Subcutaneous abdominal adipose tissue (tissue), 5 donors: Measurements from ENCODE around the gene TMEM11.

Experiments used
- H3K27ac ChIP-seq: one replicate; pipeline ENCODE4 v1.7.0; 2013; ENCODE audit warnings: low read depth, mild to moderate bottlenecking, inconsistent platforms, low read length, moderate library complexity
- H3K27me3 ChIP-seq, 5 donors: one replicate each; pipeline ENCODE4 v1.7.0; 2013; ENCODE audit warnings: low read length in 5 of 5, inconsistent platforms in 1 of 5; ENCODE audit not compliant: control insufficient read depth in 5 of 5, insufficient read depth in 4 of 5
- H3K36me3 ChIP-seq, 5 donors: one replicate each; pipeline ENCODE4 v1.7.0; 2013; ENCODE audit warnings: low read length in 5 of 5; ENCODE audit not compliant: control insufficient read depth in 5 of 5, insufficient read depth in 5 of 5
- H3K4me1 ChIP-seq, 5 donors: one replicate each; pipeline ENCODE4 v1.7.0; 2013; ENCODE audit warnings: low read length in 5 of 5, mild to moderate bottlenecking in 3 of 5, moderate library complexity in 1 of 5; ENCODE audit not compliant: control insufficient read depth in 5 of 5, insufficient read depth in 5 of 5
- H3K4me3 ChIP-seq, 5 donors: one replicate each; pipeline ENCODE4 v1.7.0; 2013; ENCODE audit warnings: low read length in 5 of 5, low read depth in 1 of 5
- H3K9ac ChIP-seq, 5 donors: one replicate each; pipeline ENCODE4 v1.7.0; 2013; ENCODE audit warnings: low read length in 5 of 5, mild to moderate bottlenecking in 4 of 5, moderate library complexity in 3 of 5
- H3K9me3 ChIP-seq, 5 donors: one replicate each; pipeline ENCODE4 v1.7.0; 2013; ENCODE audit warnings: low read length in 5 of 5; ENCODE audit not compliant: control insufficient read depth in 5 of 5
- donor health status: healthy.
- donor health status: healthy.
- donor health status: healthy.
- donor health status: healthy.
- donor health status: healthy.

TMEM11 gene

DNA sequence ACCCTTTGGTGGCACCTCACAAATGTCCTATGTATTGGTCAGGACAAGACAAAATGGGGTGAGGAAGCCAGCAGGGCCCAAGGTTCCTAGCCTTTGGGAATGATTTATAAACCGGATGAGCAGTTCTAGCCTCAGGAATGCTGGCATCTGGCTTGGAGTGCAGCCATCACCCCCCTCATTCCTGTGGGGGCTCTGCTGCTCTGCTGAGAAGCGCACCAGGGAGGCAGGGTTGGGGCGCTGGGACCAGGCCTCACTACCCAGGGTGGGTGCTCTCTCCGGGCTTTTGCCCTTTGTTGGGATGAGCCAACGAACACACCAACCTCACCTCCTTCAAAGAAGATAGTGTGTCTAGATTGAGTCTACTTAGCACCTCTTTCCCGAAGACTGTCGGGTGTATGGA is 39.2 kb downstream of the TMEM11 start:
- no peak overlapping the region for H3K4me3 ChIP-seq
- H3K9me3 ChIP-seq = no peaks in the 10 kb centered on the region
- H3K4me1 ChIP-seq = peaks cover 0 to 21% (median 20%) of the 10 kb centered on the region in 5 donors
- H3K36me3 ChIP-seq = peaks cover 3 to 49% (median 29%) of the 10 kb centered on the region in 5 donors
- no peaks in the 10 kb centered on the region for H3K27me3 ChIP-seq
- H3K27ac ChIP-seq = no peak overlapping the region
- no peak overlapping the region for H3K9ac ChIP-seq

DNA sequence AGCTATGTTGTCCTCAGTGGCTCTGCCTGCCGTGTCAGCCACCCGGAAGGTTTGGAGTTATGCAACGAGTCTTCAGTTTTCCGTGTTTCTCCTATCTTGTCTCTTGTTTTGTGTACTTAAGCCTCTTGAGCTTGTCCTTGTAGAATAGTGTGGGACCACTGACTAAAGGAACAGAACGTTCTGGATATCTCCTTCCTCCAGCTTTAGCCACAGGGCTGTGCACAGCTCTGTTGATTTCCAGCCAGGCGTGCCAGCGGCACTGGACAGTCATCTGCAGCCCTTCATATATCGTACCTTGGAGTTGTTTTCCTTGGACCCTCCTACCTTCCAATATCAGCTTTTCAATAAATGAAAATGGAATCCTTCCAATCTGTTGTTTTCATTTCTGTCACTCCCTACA is 39.8 kb downstream of the TMEM11 start:
- Histone ChIP-seq H3K27ac (no peak overlapping the region), H3K9me3 (no peaks in the 10 kb centered on the region), H3K4me1 (peaks cover 0 to 27% (median 21%) of the 10 kb centered on the region in 5 donors), H3K4me3 (no peak overlapping the region), H3K27me3 (no peaks in the 10 kb centered on the region), H3K9ac (no peak overlapping the region), H3K36me3 (peaks cover 3 to 49% (median 29%) of the 10 kb centered on the region in 5 donors)

DNA sequence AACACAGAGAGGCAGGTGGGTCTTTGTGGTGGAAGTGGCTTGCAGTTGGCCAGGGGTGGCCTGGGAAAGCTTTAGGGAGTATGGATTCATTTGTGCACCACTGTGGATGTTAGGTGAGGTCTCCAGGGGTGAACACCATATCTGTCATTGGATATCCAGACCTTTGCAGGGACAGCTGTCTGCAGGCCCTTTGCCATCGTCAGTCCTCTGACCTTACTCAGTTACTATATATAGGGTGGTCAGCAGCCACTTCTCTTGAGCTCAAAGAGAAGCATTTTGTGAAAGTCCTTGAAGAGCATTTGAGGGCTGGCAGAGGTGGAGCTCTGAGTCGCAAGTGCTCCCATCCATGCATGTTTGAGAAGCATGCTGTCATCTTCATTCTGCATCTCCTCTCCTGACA is 40.4 kb downstream of the TMEM11 start:
- Histone ChIP-seq H3K36me3 (peaks cover 3 to 49% (median 29%) of the 10 kb centered on the region in 5 donors), H3K27me3 (no peaks in the 10 kb centered on the region), H3K4me3 (no peak overlapping the region), H3K4me1 (peaks cover 0 to 33% (median 23%) of the 10 kb centered on the region in 5 donors), H3K27ac (no peak overlapping the region), H3K9ac (no peak overlapping the region), H3K9me3 (no peaks in the 10 kb centered on the region)

DNA sequence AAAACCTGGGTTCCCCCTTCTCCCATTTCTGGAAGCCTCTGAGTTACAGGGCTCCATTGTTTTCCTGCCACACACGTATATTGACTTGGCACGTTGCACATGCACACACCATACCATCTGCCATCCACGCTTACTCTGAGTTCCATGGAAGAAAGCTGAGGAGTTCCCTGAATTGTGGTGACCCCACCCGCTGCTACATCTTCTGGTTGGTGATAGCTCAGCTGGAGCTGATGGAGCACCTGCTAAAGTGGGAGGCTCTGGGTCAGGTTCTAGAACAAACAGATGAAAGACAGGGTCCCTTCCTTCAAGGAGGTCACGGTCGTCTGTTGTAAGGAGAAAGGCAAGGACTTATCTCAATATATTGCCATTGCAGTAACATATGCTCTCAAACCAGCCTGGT is 41.1 kb downstream of the TMEM11 start:
- Histone ChIP-seq H3K27ac (no peak overlapping the region), H3K4me1 (peaks cover 0 to 40% (median 29%) of the 10 kb centered on the region in 5 donors), H3K9ac (no peak overlapping the region)

DNA sequence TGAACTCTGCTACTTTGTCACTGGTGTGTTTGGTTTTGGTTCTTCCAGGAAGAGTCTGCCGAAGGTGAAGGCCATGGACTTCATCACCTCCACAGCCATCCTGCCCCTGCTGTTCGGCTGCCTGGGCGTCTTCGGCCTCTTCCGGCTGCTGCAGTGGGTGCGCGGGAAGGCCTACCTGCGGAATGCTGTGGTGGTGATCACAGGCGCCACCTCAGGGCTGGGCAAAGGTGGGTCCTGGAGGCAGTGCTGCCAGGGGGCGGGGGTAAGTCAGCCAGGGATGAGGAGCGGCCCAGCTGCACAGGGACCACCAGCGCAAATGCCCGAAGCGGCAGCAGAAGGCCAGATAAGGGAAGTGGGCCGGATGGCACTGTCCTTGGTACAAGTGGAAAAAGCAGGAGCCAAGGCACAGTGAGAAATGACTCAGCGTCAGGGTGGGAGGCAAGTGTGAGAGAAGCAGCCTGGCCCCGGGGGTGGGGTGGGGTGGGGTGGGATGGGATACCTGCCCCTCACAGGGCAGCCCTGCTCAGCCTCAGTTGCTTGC is 41.9 kb downstream of the TMEM11 start:
- Histone ChIP-seq H3K4me3 (no peak overlapping the region), H3K9ac (peak overlapping the region in 1 of 5 donors; percentile 48), H3K27me3 (no peaks in the 10 kb centered on the region), H3K4me1 (peaks cover 0 to 48% (median 37%) of the 10 kb centered on the region in 5 donors), H3K27ac (no peak overlapping the region), H3K36me3 (peaks cover 3 to 37% (median 25%) of the 10 kb centered on the region in 5 donors), H3K9me3 (no peaks in the 10 kb centered on the region)

More for the DNA sequence above, 41.1 kb downstream of the TMEM11 start:
- no peak overlapping the region for H3K4me3 ChIP-seq
- H3K27me3 ChIP-seq = no peaks in the 10 kb centered on the region
- peaks cover 3 to 43% (median 25%) of the 10 kb centered on the region in 5 donors for H3K36me3 ChIP-seq
- no peaks in the 10 kb centered on the region for H3K9me3 ChIP-seq

DNA sequence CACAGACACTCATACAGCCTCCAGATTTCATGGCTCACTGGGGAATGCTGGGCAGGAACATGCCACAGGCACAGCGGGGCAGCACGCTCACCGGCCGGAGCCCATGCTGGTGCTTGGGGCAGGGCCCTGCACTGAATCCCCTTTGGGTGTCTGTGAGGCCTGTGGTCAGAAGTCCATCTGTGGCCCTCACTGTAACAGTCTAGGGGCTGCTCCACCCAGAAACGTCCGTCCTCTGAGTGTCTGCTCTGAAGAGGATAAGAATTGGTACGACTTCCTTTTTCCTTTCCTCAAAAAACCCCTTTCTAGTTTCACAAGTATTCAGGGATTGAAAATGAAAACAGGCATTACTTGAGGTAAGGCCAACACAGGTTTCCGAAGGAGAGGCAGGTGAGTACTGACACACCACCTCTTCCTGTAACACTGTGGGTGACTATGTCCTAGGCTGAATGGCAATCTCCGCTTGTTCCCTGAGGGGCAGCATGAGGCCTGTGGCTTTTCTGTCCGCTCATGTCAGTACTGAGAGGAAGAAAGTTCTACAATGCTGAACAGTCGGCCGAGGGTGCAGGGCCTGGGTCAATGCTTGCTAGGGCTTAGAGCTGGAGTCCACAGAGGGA is 42.5 kb downstream of the TMEM11 start:
- no peaks in the 10 kb centered on the region for H3K27me3 ChIP-seq
- H3K36me3 ChIP-seq = peaks cover 3 to 37% (median 25%) of the 10 kb centered on the region in 5 donors
- H3K4me1 ChIP-seq = peaks cover 0 to 51% (median 43%) of the 10 kb centered on the region in 5 donors
- H3K27ac ChIP-seq = peak overlapping the region; percentile 34
- H3K4me3 ChIP-seq = no peak overlapping the region
- no peaks in the 10 kb centered on the region for H3K9me3 ChIP-seq
- H3K9ac ChIP-seq = peak overlapping the region in 2 of 5 donors; percentile 16 to 48

DNA sequence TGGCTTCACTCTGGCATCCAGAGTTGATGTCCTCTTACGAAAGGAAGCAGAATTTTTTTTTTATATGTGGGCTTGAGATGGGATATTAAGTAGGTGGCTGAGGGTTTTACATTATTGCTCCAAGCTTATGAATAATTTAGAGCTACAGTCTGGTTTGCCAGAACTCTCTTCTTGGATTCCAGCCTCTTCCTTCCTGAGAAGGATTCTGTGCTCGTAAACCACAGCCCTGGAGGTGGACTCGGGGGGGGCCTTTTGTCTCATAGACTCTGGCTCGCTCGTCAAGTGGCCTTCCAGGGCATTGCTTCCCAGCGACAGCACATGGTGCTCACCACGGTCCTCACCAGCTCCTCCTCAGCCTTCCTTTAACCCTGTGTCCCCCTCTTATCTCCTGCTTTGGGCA is 43.2 kb downstream of the TMEM11 start:
- H3K27ac ChIP-seq = peak overlapping the region; percentile 34
- H3K4me3 ChIP-seq = no peak overlapping the region
- H3K9me3 ChIP-seq = no peaks in the 10 kb centered on the region
- H3K4me1 ChIP-seq = peaks cover 0 to 57% (median 49%) of the 10 kb centered on the region in 5 donors
- H3K9ac ChIP-seq = peak overlapping the region in 2 of 5 donors; percentile 16 to 48
- H3K36me3 ChIP-seq = peaks cover 3 to 37% (median 25%) of the 10 kb centered on the region in 5 donors
- no peaks in the 10 kb centered on the region for H3K27me3 ChIP-seq

DNA sequence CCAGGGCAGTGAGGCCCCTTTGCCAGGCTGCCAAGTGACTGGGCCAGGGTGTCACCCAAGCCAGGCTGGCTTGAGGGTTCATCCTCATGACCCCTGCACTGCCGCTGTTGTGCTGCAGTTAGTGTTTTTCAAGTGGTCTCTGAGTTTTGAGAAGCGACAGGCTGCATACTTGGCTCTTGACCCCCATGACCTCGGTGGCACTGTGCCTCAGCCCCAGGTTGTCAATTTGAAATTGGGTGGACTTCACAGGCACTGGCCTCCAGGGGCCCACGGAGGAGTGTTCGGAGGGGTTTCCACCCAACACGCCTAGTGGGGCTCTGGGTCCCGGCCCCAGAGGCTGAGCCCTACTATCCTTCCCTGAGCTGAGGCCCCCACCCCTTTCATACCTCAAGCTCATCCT is 44.5 kb downstream of the TMEM11 start:
- Histone ChIP-seq H3K4me3 (no peak overlapping the region), H3K9ac (peak overlapping the region in 1 of 5 donors; percentile 29)

DNA sequence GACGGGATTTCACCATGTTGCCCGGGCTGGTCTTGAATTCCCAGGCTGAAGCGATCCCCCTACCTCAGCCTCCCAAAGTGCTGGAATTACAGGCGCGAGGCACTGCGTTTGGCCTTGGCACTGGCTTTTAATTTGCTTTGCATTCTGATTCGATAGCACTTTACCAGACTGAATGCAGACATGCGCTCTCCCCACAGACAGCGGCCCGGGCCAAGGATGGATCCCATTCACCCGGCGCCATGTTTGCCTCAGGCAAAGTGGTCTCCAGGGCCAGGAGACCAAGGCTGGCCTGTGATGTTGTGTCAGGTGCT is 45.5 kb downstream of the TMEM11 start:
- Histone ChIP-seq H3K27me3 (no peaks in the 10 kb centered on the region), H3K27ac (peak overlapping the region; percentile 98), H3K4me1 (peaks cover 0 to 78% (median 66%) of the 10 kb centered on the region in 5 donors), H3K4me3 (no peak overlapping the region), H3K9me3 (no peaks in the 10 kb centered on the region), H3K36me3 (peaks cover 3 to 16% (median 11%) of the 10 kb centered on the region in 5 donors), H3K9ac (no peak overlapping the region)

More for the DNA sequence above, 44.5 kb downstream of the TMEM11 start:
- Histone ChIP-seq H3K27ac (peak overlapping the region; percentile 98), H3K36me3 (peaks cover 3 to 26% (median 20%) of the 10 kb centered on the region in 5 donors), H3K4me1 (peaks cover 0 to 71% (median 62%) of the 10 kb centered on the region in 5 donors), H3K9me3 (no peaks in the 10 kb centered on the region), H3K27me3 (no peaks in the 10 kb centered on the region)

DNA sequence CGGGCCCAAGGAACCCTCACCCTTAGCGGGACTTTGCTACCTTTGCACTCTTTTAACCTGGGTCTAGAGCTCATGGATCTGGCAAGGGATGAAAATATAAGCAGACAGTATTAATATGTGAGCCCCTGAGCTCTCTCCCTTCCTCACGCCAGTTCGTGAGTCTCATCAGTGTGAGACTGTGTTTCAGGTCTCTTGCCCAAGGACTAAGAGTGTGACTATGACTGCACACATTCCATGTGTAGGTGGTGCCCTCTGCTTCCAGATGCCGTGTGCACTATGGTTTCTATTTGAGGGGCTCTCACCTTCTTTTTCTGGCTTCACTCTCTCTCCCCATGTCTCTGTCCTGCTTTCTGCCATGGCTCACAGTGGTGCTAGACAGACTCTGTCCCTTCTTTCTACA is 46.7 kb downstream of the TMEM11 start:
- Histone ChIP-seq H3K27ac (peak overlapping the region; percentile 98), H3K9me3 (no peaks in the 10 kb centered on the region), H3K27me3 (no peaks in the 10 kb centered on the region), H3K4me1 (peaks cover 2 to 89% (median 78%) of the 10 kb centered on the region in 5 donors), H3K9ac (peak overlapping the region in 4 of 5 donors; percentile 29 to 92 (median 80)), H3K36me3 (peaks cover 0 to 5% (median 0%) of the 10 kb centered on the region in 5 donors), H3K4me3 (peak overlapping the region in 2 of 5 donors; percentile 2 to 31)
